Measurements from ENCODE around the gene PIGR. TPM values are rescaled to one million over a fixed set of nuclear protein-coding genes. Genes with fewer than 3 reads are reported as not detected.

Gene PIGR
- total and polyA plus RNA-seq, 3 donors from 2014 or later: 0.38 TPM; not detected in 2

DNA sequence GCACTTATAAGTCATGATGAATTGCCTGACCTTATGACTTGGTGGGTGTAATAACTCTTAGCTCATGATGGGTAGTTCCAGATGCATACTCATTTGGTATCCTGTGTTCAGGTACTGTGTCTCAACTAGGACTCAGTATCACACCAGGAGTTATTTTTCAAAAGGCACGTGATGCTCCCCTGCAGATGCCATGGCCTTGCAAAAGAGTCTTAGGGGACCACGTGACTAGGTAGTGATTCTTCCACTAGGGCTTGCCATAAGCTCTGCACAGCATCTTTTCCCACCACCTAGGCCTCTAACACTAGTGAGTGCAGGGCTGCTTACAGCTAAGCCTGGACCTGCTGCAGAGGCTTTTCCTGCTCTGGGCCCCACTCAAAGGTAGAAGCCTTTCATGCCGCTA is 27.9 kb upstream of the PIGR start:
- TF ChIP-seq POLR2A (IDR thresholded peaks at IDR 0.05) (no peak), CTCF (IDR thresholded peaks at IDR 0.05) (no peak)
- Histone ChIP-seq H3K4me3 (no peak overlapping the region), H3K4me1 (peaks cover 6% of the 10 kb centered on the region), H3K9me3 (no peaks in the 10 kb centered on the region), H3K27ac (no peak overlapping the region), H3K27me3 (no peaks in the 10 kb centered on the region), H3K36me3 (ENCODE audit: low read depth, missing control alignments) (no peaks in the 10 kb centered on the region)
- WGBS, 2 donors: 86 to 96% methylated on average over 3 of the region's 3 CpGs
- no peak for DNase-seq
- intact Hi-C loops (cut with DNase I; ENCODE audit: low total_unique reads): no loop called here

DNA sequence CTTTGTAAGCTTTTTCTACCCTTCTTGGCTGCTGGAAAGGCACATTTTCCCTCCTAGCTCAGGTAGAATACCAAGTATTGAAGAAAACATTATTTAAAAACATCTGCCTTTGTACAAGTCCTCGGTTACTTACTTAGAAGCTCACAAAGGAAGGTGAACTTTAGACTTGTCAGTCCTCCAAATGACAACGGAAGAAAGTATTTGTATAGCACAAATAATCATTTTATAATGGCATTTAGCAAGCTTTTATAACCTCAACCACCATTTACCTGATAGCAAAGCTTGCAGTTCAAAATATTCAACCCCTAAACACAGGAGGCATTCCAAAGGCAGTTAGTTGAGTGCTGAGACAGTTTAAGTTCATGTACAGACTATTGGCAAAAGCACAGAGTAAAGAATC is 26.5 kb upstream of the PIGR start:
- intact Hi-C loops (cut with DNase I; ENCODE audit: low total_unique reads): no loop called here
- WGBS, 2 donors: 80 to 88% methylated on average over 2 of the region's 2 CpGs
- H3K9me3 ChIP-seq: no peaks in the 10 kb centered on the region
- H3K27ac ChIP-seq: no peak overlapping the region
- H3K4me1 ChIP-seq: peaks cover 6% of the 10 kb centered on the region
- no peak for DNase-seq
- no peak overlapping the region for H3K4me3 ChIP-seq
- TF ChIP-seq CTCF (IDR thresholded peaks at IDR 0.05): no peak
- TF ChIP-seq POLR2A (IDR thresholded peaks at IDR 0.05): no peak
- no peaks in the 10 kb centered on the region for H3K27me3 ChIP-seq
- no peaks in the 10 kb centered on the region for H3K36me3 ChIP-seq (ENCODE audit: low read depth, missing control alignments)

- no peaks in the 10 kb centered on the region for H3K36me3 ChIP-seq (ENCODE audit: low read depth, missing control alignments)
- no peak overlapping the region for H3K4me3 ChIP-seq
- H3K27me3 ChIP-seq: no peaks in the 10 kb centered on the region
- DNase-seq: no peak
- intact Hi-C loops (cut with DNase I; ENCODE audit: low total_unique reads): no loop called here
- WGBS, 2 donors: 71 to 85% methylated on average over 2 of the region's 2 CpGs
- no peaks in the 10 kb centered on the region for H3K9me3 ChIP-seq
- TF ChIP-seq CTCF (IDR thresholded peaks at IDR 0.05): no peak
- no peak for TF ChIP-seq POLR2A (IDR thresholded peaks at IDR 0.05)
- H3K27ac ChIP-seq: no peak overlapping the region
- peaks cover 6% of the 10 kb centered on the region for H3K4me1 ChIP-seq
These were observed 24.9 kb upstream of the PIGR start for GRCh38 chr1:206971029-206971655.

GRCh38 chr1:206970446-206970845 is 24.2 kb upstream of the PIGR start, which contains the start of gene FCAMR:
Gene FCAMR (minus strand): TSS chr1:206970460. CDS start chr1:206970125, 335 bp downstream.
- no peak within 1 kb of the TSS for H3K4me3 ChIP-seq
- 88 to 90% methylated on average over 2 of the region's 2 CpGs for WGBS, 2 donors
- TF ChIP-seq CTCF (IDR thresholded peaks at IDR 0.05): no peak
- no peak for TF ChIP-seq POLR2A (IDR thresholded peaks at IDR 0.05)
- intact Hi-C loops (cut with DNase I; ENCODE audit: low total_unique reads): no loop called here
- H3K36me3 ChIP-seq (ENCODE audit: low read depth, missing control alignments): no peaks in the 10 kb centered on the region
- H3K9me3 ChIP-seq: no peaks in the 10 kb centered on the region
- H3K27me3 ChIP-seq: no peaks in the 10 kb centered on the region
- DNase-seq: no peak
- H3K4me1 ChIP-seq: peaks cover 6% of the 10 kb centered on the region
- H3K27ac ChIP-seq: no peak within 1 kb of the TSS

GRCh38 chr1:206969090-206969489 is 22.8 kb upstream of the PIGR start:
- no peak for TF ChIP-seq CTCF (IDR thresholded peaks at IDR 0.05)
- no peak for TF ChIP-seq POLR2A (IDR thresholded peaks at IDR 0.05)
- Histone ChIP-seq H3K9me3 (no peaks in the 10 kb centered on the region), H3K4me1 (peaks cover 6% of the 10 kb centered on the region), H3K27me3 (no peaks in the 10 kb centered on the region), H3K36me3 (ENCODE audit: low read depth, missing control alignments) (no peaks in the 10 kb centered on the region), H3K4me3 (no peak overlapping the region), H3K27ac (no peak overlapping the region)
- intact Hi-C loops (cut with DNase I; ENCODE audit: low total_unique reads): no loop called here
- DNase-seq: peak; percentile 46
- WGBS, 2 donors: 50 to 51% methylated on average over 4 to 5 of the region's 5 CpGs

Measured in testis (tissue), 3 donors.